HG02870 (cell line): Measurements from ENCODE around the gene FUT6.

Source experiments
- ATAC-seq: cut with Tn5 transposase; IDR thresholded peaks from one replicate; pipeline ENCODE4 v1.9.1; 2021; ENCODE audit warnings: mild to moderate bottlenecking, moderate library complexity; ENCODE audit not compliant: unreplicated experiment

FUT6 gene

DNA sequence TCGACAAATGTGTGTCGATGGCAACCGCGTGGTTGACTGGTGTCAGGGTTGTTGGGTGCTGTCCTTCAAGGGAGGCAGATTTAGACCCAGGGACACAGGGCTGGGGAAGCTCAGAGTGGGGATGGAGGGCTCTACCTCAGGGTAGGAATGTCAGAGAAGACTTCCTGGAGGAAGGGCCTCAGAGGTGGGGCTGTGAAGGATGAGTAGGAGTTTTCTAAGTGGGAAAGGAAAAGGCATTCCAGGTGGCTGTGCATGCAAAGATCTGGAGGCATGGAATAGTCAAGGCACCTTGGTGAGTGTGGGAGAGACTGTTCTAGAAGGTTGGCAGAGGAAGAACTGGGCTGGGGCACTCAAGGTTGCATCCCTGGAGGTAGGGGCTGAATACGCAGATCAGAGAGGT lies 32.6 kb downstream of the FUT6 start:
- ATAC-seq, result no peak

DNA sequence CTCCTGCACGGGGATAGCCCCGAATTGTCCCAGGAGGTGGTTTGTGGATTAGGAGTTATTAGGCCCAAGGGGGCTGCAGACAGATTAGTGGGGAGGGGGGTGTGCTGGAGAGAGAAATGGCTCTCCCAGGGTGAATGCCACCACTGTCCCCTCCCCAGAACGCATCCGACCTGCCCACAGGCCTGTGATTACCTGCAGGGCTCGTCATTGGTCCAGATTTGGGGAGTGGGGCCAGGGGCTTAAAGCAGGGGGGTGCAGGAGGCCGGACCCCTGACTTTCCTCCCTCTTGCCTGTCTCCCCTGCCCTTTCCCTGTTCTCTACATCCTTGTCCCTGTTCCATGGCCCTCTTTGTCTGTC lies 33.4 kb downstream of the FUT6 start:
- no peak for ATAC-seq

DNA sequence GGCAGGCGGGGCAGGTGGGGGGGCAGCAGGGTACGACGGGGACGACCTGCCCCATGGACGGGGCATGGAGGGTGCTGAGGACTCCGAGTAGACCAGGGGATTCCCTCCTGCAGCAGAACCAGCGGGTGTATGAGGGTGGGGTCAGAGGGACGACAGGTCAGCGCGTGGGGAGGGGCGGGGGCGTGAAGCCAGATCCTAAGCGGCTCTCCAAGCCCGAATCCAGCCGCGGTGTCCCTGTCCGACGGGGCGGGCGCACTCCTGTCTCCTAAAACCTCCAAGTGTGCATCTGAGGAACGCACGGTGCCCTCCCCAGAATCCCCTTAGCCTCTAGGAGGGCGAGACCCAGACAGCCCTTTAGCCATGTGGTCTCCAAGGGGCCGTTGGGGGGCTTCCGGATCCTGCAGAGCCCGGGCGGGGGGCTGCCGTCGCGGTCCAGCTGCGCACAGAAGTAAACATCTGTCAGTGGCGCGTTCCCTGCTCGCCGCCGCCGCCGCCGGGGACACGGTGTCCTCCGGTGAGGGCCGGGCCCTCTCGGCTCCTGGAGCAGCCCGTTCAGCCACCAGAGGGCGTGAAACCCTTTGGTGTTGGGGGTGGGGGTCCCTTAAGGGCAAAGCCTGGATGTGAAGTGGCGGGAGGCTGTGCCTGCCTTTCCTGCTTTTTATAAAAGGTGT lies 33.9 kb downstream of the FUT6 start:
- ATAC-seq, result no peak

DNA sequence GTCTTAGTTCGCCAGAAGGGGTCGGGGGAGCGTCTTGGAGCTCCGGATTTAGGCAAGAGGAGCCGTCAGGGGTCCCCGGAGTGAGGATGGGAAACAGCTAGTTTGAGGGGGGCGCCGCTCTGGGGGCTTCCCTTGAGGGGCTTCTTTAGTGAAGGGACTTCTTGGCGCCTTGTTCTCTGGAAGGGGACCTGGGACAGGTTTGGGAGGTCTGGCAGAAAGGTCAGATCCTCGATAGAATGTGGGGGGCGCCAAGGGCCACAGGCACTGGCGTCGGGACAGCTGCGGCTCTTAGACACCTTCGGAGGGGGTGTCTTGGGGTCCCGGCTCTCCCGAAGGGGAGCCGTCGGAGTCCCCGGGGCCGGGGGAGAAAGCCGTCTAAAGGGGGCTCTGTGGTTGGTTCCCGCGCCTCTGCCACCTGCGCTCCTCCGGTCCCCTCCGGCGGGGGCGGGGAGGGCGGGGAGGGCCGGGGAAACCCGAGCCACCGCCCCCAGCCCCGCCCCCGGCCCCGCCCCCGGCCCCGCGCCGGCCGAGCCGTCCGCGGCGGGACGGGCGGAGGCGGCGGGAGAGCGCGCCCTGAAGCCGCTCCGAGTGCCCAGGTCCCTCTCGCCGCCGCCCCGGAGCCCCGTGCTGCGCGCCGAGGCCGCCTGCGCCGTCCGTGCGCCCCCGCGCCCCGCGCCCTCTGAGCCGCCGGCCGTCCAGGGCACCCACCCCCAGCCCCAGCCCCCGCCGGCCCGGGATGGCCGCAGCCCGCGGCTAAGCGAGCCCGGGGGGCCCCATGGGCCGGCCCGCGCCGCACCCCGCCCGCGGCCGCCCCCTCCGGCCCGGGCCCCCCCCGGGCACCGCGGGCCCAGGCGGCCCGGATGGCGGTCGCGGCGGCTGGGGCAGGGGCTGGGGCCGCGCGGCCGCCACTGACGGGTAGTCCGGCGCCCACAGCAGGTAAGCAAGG lies 34.7 kb downstream of the FUT6 start, which contains the start of gene NRTN:
TSS of gene NRTN (plus strand) at position 552 of the 946 bp plus-strand sequence. CDS start 19,099 bp downstream, outside the sequence.
- ATAC-seq, result no peak

DNA sequence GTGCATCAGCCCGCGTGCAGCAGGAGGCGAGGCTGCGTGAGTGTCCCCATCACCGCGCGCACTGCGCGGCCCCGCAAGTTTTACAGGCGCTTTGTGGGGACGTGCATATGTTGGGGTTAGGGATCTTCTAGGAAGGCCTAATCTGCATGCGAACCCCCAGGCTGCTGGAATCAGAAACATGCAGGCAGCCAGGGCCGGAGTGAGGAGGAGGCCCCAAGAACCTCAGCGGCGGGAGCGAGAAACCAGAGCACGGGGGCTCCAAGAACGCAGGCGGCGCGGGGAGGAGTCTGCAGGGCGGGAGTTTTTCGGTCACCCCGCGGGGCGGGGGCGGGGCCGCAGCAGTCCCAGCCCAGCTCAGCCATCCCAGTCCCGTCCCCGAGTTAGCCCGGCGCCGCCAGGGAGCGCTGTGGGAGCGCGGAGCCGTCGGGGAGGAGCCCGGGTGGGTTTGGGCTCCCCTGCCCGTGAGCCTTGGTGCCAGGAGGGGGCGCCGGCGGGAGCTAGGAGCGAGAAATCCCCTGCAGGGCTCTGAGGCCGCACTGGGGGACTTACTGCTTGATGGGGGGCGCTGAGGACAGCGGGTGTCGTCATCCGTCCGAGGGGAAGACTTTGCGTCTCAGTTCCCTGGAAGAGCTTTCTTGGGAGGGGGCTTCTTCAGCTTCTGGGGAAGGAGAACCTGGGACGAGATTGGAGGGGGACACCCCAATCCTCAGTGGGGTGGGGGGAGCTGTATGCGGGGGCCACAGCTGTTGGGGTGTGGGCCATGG lies 35.6 kb downstream of the FUT6 start:
- ATAC-seq, result peak; percentile 42

DNA sequence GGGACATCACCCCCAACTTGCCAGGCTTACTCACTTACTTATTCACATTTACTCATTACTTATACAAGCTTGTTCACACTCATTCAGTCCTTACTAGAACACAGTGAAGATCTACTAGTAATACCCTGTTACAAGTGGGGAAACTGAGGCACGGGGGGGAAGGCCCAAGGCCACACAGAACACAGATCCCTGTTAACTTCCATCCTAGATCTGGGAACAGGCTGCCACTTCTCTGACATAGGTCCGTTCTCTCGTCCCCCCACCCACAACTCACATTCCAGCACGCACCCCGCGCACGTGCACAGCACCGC lies 36.1 kb downstream of the FUT6 start:
- no peak for ATAC-seq

DNA sequence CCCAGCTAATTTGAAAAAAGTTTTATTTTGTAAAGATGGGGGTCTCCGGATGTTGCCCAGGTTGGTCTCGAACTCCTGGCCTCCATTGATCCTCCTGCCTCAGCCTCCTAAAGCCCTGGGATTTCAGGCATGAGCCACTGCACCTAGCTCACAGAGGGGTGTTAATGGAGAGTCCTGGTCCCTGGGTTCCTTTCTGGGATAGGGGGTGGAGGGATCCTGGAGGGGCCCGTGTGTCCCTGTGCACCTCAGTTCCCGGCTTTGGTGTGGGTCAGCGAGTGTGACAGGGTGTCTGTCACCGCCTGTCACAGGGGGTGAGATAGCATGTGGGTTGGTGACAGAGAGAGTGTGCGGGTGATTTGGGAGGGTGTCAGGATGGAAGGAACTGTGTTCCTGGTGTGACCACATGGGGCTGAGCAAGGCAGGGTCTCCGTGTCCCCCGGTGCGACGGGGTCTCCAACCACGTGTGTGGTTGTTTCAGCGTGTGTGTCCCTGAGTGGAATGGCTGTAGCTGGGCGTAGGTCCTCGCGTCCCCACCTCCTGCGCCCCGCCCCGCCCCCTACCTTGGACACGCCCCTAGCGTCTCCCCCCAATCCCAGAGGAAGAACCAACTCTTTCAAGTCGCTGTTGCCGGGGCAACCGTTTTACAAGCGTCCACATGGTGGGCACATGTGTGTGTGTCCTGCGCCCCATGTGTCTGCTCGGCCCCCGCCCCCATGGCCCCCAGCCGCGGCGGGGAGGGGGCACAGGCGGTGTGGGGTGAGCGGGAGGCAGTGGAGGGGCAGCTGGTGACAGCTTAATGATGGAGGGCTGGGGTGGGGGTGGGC lies 37.5 kb downstream of the FUT6 start:
- no peak for ATAC-seq

DNA sequence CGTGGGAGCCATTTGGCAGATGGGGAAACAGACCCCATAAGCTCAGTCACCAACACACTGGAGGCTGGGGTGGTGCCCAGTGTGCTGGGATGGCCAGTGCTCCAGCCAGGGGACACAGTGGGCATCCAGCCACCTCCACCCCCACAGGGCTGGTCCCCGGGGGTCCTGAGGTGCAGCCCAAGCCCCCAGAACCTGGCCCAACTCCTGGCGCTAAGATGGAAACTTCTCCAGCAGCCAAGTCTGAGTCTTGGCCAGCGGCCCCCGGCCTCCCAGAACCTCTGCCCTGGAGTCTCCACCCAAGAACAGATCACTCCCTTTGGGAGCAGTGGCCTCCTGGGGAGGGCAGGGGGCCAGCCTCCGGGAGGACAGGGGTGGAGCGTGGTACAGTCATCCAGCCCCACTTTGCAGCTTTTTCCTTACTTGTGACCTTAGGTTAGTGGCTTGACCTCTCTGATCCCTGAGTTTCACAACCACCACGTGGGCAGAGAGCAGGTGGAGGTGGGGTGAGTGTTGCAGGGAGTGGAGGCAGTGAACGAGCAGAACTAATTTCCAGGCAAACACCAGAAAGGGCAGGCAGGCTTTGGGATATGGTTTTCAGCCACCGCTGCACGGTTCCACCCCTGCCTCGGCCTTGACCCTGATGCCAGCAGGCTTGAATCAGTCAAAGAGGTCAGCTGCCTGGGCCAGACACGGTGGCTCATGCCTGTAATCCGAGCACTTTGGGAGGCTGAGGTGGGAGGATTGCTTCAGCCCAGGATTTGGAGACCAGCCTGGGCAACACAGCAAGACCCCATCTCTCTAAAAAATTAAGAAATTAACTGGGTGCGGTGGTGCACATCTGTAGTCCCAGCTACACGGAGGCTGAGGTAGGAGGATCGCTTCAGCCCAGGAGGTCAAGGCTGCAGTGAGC lies 38.9 kb downstream of the FUT6 start:
- no peak for ATAC-seq

DNA sequence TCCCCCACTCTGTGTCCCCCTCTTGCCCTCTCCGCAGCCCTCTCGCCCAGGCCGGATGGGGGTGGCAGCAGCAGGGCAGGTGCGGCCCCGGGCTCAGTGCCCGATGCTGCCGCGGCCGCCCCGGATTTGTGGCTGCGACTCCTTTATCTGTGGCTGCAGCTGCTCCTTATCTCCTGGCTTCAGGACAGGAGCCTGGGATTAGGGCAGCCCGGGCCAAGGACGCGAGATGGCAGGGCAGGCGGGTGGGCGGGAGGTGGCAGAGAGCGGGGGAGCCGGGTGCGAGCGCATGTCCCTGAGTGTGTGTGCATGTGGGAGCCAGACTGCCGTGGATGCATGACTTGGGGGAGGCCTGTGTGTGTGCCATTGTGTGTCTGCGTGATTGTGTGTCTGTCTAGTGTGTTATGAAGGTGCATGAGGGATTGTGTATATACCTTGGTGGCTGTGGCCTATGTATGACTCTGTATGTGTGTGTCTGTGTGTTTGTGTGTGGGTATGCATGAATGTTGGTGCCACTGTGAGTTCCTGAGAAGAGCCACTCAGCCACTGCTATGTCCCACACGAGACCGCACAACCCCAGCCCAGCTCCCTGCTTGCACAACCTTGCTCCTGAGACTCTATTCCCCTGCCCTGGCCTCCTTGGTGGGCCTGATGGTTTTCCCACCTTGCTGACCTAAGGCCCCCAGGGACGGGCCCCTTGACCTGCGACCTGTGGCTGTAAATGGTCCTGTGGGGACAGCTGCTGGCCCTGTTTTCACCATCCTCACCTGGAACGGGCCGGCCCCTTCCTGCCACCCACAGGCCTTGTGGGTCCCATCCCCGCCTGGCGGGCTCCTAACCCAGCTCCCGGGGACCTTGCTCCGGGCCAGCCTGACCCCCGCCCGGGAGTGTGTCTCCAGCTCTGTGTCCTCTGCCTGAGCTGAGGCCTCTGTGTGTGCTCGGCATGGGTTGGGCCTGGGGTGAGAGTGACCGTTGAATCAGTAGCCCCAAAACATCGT lies 40.0 kb downstream of the FUT6 start:
- ATAC-seq, result no peak

DNA sequence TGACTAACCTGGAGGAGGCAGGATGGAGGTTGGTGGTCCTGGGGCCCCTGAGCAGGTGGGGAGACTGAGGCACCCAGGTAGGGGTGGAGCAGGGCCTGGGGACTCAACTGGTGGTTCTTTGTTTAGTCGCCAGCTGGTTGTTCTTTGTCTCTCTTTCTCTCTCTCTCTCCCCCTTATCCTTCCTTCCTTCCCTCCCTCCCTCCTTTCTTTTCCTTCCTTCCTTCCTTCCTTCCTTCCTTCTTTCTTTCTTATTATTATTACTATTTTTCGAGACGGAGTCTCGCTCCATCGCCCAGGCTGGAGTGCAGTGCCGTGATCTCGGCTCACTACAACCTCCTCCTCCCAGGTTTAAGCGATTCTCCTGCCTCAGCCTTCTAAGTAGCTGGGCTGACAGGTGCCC lies 41.3 kb downstream of the FUT6 start:
- no peak for ATAC-seq

DNA sequence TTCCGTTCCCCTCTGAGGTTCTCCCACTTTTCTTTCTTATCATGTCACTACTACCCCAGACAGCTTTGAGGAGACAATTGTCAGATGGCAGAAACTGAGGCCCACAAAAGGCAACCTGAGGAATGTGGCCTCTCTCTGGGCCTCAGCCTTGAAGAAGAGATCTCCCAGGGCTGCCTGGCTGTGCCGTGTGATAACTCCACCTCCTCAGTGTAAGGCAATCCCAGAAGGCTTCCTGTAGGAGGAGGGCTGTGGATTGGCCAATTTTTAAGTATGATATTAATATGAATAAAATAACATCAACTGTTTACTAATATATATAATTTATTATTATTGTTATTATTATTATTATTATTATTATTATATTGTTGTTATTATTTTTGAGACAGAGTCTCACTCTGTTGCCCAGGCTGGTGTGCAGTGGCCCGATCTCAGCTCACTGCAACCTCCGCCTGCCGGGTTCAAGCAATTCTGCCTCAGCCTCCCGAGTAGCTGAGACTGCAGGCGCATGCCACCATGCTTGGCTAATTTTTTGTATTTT lies 44.1 kb downstream of the FUT6 start:
- ATAC-seq, result no peak

DNA sequence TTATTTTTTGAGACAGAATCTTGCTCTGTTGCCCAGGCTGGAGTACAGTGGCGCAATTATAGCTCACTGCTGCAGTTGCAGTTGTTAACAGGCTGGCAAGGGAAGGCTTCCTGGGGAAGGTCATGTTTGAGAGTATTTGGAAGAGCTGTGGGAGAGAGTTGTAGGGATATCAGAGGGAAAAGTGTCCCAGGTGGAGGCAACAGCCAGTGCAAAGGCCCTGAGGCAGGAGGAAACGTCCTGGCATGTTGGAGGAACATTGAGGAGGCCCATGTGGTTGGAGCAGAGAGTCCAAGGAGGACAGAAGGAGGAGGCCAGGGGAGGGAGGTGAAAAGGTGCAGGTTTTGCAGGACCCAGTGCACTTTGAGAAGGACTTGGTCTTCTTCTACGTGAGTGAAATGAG lies 46.3 kb downstream of the FUT6 start:
- ATAC-seq, result no peak

DNA sequence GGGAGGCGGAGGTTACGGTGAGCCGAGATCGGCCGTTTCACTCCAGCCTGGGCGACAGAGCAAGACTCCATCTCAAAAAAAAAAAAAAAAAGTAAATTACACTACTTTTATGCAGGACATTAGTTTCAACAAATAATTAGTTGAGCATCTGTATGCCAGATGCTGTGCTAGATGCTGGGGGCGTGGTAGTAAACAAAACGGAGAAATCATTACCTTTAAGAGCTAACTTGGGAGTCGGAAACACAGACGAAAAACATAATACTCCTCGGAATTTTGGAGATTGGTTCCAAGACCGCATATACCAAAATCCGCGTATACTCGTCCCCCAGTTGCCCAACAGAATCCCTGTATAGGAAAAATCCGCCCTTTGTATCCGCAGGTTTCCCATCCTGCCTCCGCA lies 47.3 kb downstream of the FUT6 start:
- ATAC-seq, result no peak

DNA sequence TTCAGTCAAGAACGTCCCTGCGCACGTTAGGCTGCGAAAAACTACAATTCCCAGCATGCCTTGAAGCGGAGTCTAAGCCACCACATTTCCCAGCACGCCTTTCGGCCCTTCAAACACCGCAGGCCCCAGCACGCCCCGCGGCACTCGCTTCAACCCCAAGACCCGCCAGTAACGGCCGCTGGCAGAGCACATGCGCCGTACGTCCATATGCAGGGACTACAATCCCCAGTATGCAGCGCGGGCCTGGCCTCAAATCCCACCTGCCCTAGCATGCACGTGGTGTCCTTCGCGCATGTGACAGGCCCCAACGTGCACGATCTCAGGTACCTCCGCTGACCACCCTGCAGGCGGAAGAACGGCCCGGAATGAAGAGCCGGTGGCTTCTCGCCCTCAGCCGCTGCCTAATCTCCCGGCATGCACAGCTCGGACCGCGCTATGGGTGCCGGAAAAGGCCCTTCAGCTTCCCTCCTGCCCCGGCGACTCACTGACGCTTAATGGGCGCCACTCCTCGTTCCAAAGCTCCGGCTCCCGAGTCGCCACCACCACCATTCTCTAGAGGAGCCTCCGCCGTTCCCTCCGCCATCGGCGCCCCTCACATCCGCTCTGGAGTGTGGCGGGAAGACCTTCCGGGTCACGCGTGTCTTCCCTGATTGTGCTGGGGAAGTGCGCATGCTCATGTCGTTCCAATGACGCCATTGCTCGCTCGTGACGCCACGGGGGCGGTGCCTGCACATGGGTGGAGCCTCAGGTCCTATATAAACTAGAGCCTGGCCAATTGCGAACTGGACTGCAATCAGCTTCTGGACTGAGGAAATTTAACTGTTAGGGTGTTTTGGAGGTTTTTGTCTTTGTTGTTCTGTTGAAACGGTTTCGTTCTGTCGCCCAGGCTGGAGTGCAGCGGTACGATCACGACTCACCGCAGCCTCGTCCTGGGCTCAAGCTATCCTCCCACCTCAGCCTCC lies 48.7 kb downstream of the FUT6 start, which contains the start of gene DUS3L:
TSS of gene DUS3L (minus strand) at position 605 of the 962 bp plus-strand sequence. CDS start at position 583, 22 bp downstream.
- ATAC-seq, result peak; percentile 90

DNA sequence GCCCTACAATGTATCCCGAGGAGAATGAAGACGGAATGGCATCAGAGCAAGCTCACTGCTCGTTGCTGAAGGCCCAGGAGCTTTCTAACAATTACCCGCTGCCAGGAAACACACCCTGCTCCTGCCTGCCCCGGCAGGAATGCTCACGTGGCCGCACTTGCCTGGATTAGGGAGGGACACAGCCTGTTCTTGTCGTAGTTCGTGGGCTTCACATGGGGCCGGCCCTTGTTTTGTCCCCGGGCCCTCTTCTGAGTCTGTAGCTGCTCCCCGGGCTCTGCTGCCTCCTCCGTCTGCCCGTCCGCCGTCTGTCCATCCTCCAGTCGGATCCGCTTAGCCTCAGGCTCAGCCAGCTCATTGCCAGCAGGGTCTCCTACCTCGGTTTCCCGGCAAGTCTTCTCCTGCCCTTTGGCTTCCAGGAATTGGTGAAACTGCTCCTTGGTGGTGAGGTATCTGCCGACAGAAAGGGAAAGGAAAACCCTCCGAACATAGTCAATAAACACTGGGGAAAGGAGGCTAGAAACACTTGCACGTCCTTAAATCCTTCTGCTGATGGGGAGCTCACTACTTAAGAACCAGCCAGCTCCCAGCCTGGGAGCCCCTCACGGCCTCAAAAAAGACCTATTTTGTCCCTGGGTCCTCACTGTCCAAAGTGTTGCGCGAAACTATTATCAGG lies 49.5 kb downstream of the FUT6 start:
- ATAC-seq, result no peak

DNA sequence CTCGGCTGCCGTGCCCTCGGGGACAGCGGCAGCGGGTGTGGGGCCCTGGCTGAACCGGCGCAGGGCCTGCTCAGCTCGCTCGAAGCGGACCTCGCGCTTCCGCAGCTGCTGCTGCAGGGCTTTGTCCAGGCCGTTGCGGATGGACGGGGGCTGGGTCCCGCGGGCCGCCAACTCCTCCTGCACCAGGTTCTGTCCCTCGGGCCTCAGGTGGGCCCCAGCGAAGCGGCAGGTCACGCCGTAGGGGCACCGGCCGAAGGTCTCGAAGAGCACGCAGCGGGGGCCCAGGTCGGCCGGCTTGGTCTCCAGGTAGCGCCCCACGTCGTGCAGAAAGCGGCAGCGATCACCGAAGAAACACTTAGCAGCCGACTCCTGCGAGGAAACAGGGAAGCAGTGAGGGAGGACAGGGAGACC lies 50.1 kb downstream of the FUT6 start:
- no peak for ATAC-seq
